Astrocyte (in vitro differentiated cells and primary cell): ENCODE data around the gene DIP2C. TPM values are rescaled to one million over a fixed set of nuclear protein-coding genes. Genes with fewer than 3 reads are reported as not detected.

Source experiments
- DNase-seq: peaks from one replicate; pipeline ENCODE4 v3.0.0-alpha.2; 2010; ENCODE audit warnings: low read depth
- FAIRE-seq: peaks from 2 replicates; lab custom pipeline; 2011; peaks lifted over from hg19 to GRCh38; lab: Jason Lieb, UNC
- H2AFZ ChIP-seq: 2 replicates; pipeline ENCODE4 v1.6.0; 2012; ENCODE audit warnings: low read depth, low read length, inconsistent platforms
- H3K27ac ChIP-seq: 2 replicates; pipeline ENCODE4 v1.5.1; 2011; ENCODE audit warnings: low read depth, low read length, inconsistent platforms
- H3K27me3 ChIP-seq: 2 replicates; pipeline ENCODE4 v1.6.0; 2011; ENCODE audit warnings: low read length, inconsistent platforms; ENCODE audit not compliant: insufficient read depth
- H3K36me3 ChIP-seq: 2 replicates; pipeline ENCODE4 v1.5.1; 2011; ENCODE audit warnings: low read length, inconsistent platforms; ENCODE audit not compliant: insufficient read depth
- H3K4me1 ChIP-seq: 2 replicates; pipeline ENCODE4 v1.5.1; 2011; ENCODE audit warnings: low read length, inconsistent platforms; ENCODE audit not compliant: insufficient read depth
- H3K4me2 ChIP-seq: 2 replicates; pipeline ENCODE4 v1.6.0; 2012; ENCODE audit warnings: low read length, inconsistent platforms
- H3K4me3 ChIP-seq: 2 replicates; pipeline ENCODE4 v1.5.1; 2011; ENCODE audit warnings: low read depth, mild to moderate bottlenecking, low read length, inconsistent platforms; ENCODE audit not compliant: insufficient read depth
- H3K79me2 ChIP-seq: 2 replicates; pipeline ENCODE4 v1.6.0; 2012; ENCODE audit warnings: mild to moderate bottlenecking, low read length, inconsistent platforms; ENCODE audit not compliant: insufficient read depth
- H3K9ac ChIP-seq: 2 replicates; pipeline ENCODE4 v1.6.0; 2012; ENCODE audit warnings: mild to moderate bottlenecking, low read length, inconsistent platforms
- H3K9me3 ChIP-seq: 2 replicates; pipeline ENCODE4 v1.5.1; 2012; ENCODE audit warnings: low read depth, mild to moderate bottlenecking, low read length, inconsistent platforms; ENCODE audit not compliant: insufficient read depth
- H4K20me1 ChIP-seq: 2 replicates; pipeline ENCODE4 v1.6.0; 2012; ENCODE audit warnings: low read length, inconsistent platforms; ENCODE audit not compliant: insufficient read depth
- H3K27ac Mint-ChIP-seq: one replicate; pipeline ENCODE4 v1.8.0; 2021; ENCODE audit warnings: mild to moderate bottlenecking, mixed read lengths; ENCODE audit not compliant: unreplicated experiment
- H3K27me3 Mint-ChIP-seq: one replicate; pipeline ENCODE4 v1.8.0; 2021; ENCODE audit warnings: low read depth, mixed read lengths; ENCODE audit not compliant: unreplicated experiment
- H3K36me3 Mint-ChIP-seq: one replicate; pipeline ENCODE4 v1.8.0; 2021; ENCODE audit warnings: low read depth, mixed read lengths; ENCODE audit not compliant: unreplicated experiment
- H3K4me1 Mint-ChIP-seq: one replicate; pipeline ENCODE4 v1.8.0; 2021; ENCODE audit warnings: low read depth, mixed read lengths; ENCODE audit not compliant: unreplicated experiment
- H3K4me3 Mint-ChIP-seq: one replicate; pipeline ENCODE4 v1.8.0; 2021; ENCODE audit warnings: mild to moderate bottlenecking, moderate library complexity, mixed read lengths; ENCODE audit not compliant: unreplicated experiment
- H3K9me3 Mint-ChIP-seq: one replicate; pipeline ENCODE4 v1.8.0; 2021; ENCODE audit warnings: mild to moderate bottlenecking, mixed read lengths; ENCODE audit not compliant: unreplicated experiment
- CTCF ChIP-seq: IDR thresholded peaks from 2 replicates; pipeline ENCODE4 v1.5.1; 2011; ENCODE audit warnings: low read depth, mild to moderate bottlenecking, inconsistent platforms, low read length, moderate library complexity; ENCODE audit not compliant: insufficient read depth
- EZH2 ChIP-seq: IDR thresholded peaks from 2 replicates; pipeline ENCODE4 v1.6.1; 2012; ENCODE audit warnings: mild to moderate bottlenecking, low read length, inconsistent platforms; ENCODE audit not compliant: insufficient read depth
- total RNA-seq: library from RNA; stranded (reverse); gene quantifications from 2 replicates; pipeline ENCODE4 v1.2.1, GENCODE V29; 2021

The DIP2C gene
- total RNA-seq, 1 donor from 2014 or later: 27.3 TPM

DNA sequence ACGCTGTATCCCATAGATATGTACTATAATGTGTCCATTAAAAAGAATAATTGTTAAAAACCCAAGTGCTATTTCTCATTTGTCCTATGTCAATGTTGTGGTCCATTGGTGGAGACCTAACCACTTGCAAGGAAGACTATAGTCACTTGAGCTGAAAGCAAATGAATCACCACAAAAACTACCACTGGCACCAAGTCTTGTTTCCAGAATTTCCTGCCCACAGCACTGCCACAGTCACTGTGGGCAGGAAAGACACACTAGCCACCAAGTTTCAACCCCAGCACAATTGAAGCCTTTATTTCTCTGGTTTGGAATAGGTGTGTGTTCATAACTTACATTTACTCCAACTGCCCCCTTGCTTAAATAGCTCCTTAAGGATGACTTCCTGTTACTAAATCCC is 12.4 kb downstream of the DIP2C start:
- no peak overlapping the region for H2AFZ ChIP-seq
- no peak overlapping the region for H3K27ac ChIP-seq
- H3K27me3 ChIP-seq: no peaks in the 10 kb centered on the region
- DNase-seq (no peak), FAIRE-seq (no peak)
- H4K20me1 ChIP-seq: peaks cover 75% of the 10 kb centered on the region
- H3K79me2 ChIP-seq: peaks cover 92% of the 10 kb centered on the region
- peaks cover 11% of the 10 kb centered on the region for H3K4me1 ChIP-seq
- H3K4me3 ChIP-seq: no peak overlapping the region
- no peak overlapping the region for H3K9ac ChIP-seq
- H3K4me2 ChIP-seq: no peak overlapping the region
- Mint-ChIP-seq H3K27ac (no peak overlapping the region), H3K36me3 (peaks cover 5% of the 10 kb centered on the region), H3K4me3 (no peak overlapping the region), H3K4me1 (peaks cover 33% of the 10 kb centered on the region), H3K27me3 (no peaks in the 10 kb centered on the region), H3K9me3 (peaks cover 2% of the 10 kb centered on the region)
- no peak for TF ChIP-seq CTCF
- no peaks in the 10 kb centered on the region for H3K36me3 ChIP-seq
- no peaks in the 10 kb centered on the region for H3K9me3 ChIP-seq

DNA sequence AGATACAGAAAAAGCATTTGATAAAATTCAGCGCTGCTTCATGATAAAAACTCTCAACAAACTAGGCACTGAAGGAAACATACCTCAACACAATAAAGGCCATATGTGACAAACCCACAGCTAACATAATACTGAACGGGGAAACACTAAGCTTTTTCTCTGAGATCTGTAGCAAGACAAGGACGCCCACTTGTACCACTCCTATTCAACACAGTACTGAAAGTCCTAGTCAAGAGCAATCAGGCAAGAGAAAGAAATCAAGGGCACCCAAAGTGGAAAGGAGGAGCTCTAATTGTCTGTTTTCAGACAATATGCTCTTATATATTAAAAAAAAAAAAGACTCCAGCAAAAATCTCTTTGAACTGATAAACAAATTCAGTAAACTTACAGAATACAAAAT is 13.3 kb downstream of the DIP2C start:
- no peak overlapping the region for H3K27ac ChIP-seq
- H3K27me3 Mint-ChIP-seq: no peaks in the 10 kb centered on the region
- FAIRE-seq: no peak
- H2AFZ ChIP-seq: no peak overlapping the region
- H3K27ac Mint-ChIP-seq: no peak overlapping the region
- H3K36me3 ChIP-seq: no peaks in the 10 kb centered on the region
- H3K4me3 Mint-ChIP-seq: no peak overlapping the region
- TF ChIP-seq CTCF (no peak), EZH2 (no peak)
- H3K79me2 ChIP-seq: peaks cover 89% of the 10 kb centered on the region
- H4K20me1 ChIP-seq: peaks cover 71% of the 10 kb centered on the region
- no peak overlapping the region for H3K4me3 ChIP-seq
- no peak for DNase-seq
- H3K9me3 ChIP-seq: no peaks in the 10 kb centered on the region
- H3K9me3 Mint-ChIP-seq: peaks cover 2% of the 10 kb centered on the region
- peaks cover 5% of the 10 kb centered on the region for H3K4me1 ChIP-seq
- H3K9ac ChIP-seq: no peak overlapping the region
- H3K36me3 Mint-ChIP-seq: peaks cover 2% of the 10 kb centered on the region
- peaks cover 29% of the 10 kb centered on the region for H3K4me1 Mint-ChIP-seq
- H3K4me2 ChIP-seq: no peak overlapping the region
- H3K27me3 ChIP-seq: no peaks in the 10 kb centered on the region

- H3K79me2 ChIP-seq: peaks cover 89% of the 10 kb centered on the region
- H3K9me3 ChIP-seq: no peaks in the 10 kb centered on the region
- peaks cover 29% of the 10 kb centered on the region for H3K4me1 Mint-ChIP-seq
- no peaks in the 10 kb centered on the region for H3K36me3 ChIP-seq
- H3K4me3 Mint-ChIP-seq: no peak overlapping the region
- no peak overlapping the region for H3K27ac ChIP-seq
- H3K27me3 Mint-ChIP-seq: no peaks in the 10 kb centered on the region
- H3K4me3 ChIP-seq: no peak overlapping the region
- DNase-seq (no peak), FAIRE-seq (no peak)
- H3K9me3 Mint-ChIP-seq: peaks cover 2% of the 10 kb centered on the region
- no peaks in the 10 kb centered on the region for H3K27me3 ChIP-seq
- no peak overlapping the region for H3K27ac Mint-ChIP-seq
- peaks cover 2% of the 10 kb centered on the region for H3K36me3 Mint-ChIP-seq
- H3K4me2 ChIP-seq: peak overlapping the region; percentile 16
- no peak overlapping the region for H3K9ac ChIP-seq
- H4K20me1 ChIP-seq: peaks cover 70% of the 10 kb centered on the region
- no peak for TF ChIP-seq EZH2
- TF ChIP-seq CTCF: no peak
- H2AFZ ChIP-seq: no peak overlapping the region
- H3K4me1 ChIP-seq: peaks cover 5% of the 10 kb centered on the region
Observed at GRCh38 chr10:675532-675931, 13.9 kb downstream of the DIP2C start.
